DMS79 treated with DMSO at 0.1 percent for 48 hours (cell line): ENCODE results near the gene SMIM23.

ENCODE experiments used
- DNase-seq: peaks from one replicate; lab custom pipeline; 2025; lab: John Stamatoyannopoulos, UW

Gene SMIM23

DNA sequence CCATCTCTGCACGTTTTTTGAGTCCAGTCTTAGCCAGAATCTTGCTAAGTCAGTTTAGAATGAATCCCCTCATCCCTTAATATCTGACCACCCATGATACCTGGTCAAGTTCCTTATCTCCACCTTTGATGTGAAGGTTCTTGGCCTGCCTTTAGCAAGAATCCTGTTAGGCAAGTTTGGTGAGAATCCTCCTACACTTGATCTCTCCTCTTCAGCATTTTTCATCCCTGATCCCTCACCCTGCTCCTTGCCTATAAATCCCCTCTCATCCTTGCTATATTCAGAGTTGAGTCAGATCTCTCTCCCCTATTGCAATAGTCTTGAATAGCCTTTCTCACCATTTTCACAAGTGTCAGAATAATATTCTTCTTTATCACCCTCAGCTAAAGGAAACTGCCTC lies 31.0 kb downstream of the SMIM23 start:
- DNase-seq: no peak

DNA sequence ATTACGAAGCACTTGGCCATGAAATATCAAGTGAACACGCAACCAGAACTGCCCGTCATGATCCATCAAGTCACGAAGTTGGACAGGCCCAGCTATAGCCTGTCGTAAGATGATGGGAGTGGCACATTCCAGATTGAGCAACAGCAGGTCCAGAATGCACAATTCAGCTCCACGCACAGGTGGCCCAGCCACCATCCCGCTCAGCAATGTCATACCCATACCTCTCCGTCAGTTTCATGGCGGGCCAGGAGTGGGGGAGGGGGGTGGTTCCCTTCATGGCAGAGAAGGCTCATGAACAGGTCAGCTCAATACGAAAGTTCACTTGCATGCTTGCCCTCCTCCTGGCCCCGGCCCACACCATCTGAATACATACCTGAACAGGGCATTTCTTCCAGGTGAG lies 34.9 kb downstream of the SMIM23 start:
- DNase-seq: no peak

DNA sequence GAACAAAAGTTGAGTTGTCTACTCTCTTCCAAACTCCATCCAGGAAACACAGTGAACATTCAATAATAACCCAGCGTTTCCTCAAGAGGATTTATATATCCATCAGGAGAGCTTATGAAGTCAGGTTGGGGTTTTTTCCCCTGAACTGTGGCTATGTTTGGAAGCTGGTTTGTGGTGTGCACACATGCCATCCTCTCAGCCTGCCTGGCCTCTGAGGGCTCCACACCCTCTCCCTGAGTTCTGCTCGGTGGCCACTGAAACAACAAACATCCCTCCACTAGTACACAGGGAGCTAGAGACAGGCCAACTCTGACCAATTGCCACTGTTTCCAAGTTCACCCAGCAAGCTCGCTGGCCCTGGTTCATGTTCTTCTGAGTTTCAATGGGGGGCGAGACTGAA lies 35.7 kb downstream of the SMIM23 start:
- no peak for DNase-seq

DNA sequence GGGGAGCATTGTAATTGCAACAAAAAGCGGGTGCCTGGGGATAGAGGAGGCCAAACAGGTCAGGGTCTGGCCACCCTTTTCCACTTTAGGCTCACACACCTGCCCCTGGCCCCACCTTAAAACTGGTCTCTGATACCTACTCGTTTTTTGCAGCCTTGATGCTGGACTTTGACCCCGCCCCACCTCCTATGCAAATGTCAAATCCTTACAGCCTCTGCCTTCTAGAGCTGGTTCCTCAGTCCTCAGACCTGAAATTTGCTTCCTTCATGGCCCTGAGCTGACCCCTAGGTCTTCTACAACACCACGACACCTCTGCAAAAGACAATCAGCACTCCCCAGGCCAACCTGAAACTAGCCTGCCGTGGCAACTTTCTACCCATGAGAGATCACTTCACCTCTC lies 37.7 kb downstream of the SMIM23 start:
- no peak for DNase-seq

DNA sequence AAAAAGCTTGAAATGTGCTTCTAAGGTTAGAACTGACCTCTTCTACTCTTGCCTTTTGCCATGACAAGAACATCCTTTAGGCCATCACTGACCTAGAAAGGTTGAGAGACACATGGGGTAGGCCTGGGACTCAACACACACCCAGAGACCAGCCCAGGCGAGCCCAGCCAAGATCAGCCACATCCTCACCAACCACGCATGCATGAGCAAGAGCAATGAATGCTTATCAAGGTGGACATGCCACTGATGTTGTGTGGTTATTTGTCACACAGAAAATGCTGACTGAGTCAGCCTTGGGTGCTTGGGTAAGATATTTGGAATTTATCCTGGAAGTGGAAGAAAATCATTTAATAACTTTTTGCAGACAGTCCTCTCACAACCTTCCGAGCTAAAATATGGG lies 39.4 kb downstream of the SMIM23 start:
- DNase-seq: no peak

DNA sequence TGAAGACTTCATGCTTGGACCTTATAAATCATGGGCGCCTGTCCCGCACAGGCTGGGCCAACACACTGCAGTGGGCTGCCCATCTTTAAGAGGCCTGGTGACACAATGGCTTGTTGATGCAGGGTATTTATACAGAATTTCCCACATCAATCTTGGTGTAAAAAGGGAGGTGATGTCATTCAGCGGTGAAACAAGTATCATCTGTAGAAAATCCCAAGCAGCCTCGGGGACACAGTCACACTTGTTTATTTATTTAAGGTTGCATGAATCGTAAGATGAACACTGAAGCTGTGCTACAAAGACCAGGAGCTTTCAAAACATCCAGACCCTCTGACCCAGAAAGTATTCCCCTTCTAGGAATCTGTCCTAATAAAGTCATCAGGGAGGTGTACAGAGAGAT lies 40.5 kb downstream of the SMIM23 start:
- no peak for DNase-seq

DNA sequence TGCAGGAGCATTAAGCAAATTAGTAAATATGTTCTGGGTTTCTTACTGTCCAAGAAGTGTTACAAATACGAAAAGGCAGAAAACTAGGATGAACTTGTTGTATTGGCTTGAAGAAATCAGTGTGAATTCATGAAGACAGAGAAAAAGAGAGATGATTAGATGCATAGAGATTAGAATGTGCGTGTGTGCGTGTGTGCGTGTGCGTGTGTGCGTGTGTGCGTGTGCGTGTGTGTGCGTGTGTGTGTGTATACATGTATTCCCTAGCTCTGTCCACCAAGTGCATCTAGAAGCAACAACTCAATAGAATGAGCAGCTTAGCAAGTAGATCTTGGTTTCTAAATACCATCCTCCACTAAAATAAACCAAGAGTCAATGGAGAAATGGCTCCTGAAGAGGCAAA lies 41.5 kb downstream of the SMIM23 start:
- DNase-seq: no peak

DNA sequence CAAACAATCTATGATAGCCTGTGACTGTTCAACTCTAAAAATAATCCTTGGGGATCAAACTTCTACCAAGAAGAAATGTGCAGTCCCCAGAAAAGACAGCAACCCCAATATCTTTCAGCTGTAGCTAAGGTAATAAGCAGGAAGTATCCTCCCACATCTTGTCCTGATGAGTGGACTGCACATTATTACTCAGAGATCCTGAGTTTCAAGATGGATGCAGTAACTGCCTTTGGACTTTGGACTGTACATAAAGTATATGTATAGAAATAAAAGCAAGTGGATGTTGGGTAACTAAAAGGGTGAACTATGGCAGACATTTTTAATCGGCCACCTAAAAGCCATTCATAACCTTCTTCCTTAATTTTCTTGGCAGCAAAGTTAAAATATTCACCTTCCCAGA lies 45.1 kb downstream of the SMIM23 start:
- no peak for DNase-seq

DNA sequence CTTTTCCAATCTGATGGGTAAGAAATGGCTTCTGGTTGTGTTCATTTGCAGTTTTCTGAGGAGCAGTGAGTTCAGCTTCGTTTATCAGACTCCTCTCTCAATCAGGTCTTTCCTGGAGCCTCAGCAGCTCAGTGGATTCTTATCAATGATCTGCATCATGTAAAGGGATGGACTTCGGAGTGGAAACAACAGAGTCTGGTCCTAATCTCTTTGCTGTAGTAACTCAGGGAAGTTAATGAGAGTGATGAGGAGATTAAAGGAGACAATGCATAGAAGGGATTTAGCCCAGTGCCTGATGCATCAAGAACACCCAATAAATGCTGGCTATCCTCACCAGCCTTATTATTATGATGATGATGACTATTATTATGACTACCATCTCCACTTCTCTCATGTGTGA lies 47.2 kb downstream of the SMIM23 start:
- no peak for DNase-seq

DNA sequence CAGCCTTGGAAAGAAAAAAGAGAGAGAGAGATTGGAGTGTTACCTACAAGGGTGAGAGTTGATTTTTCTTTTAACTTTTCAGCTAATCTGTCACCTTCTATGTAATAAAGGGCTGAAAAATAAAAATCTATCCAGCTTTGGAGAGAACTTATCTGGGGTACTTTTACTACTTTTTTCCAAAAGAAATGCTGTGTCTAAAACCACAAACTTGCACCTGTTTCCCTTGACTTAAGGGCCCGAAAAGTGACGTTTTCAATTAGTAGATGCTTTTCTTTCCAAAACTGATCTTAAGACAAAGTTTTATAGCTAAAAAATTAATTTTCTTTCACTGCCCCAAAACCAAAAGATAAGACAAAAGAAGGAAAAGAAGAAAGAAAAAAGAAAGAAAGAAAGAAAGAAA lies 48.8 kb downstream of the SMIM23 start:
- DNase-seq: no peak

DNA sequence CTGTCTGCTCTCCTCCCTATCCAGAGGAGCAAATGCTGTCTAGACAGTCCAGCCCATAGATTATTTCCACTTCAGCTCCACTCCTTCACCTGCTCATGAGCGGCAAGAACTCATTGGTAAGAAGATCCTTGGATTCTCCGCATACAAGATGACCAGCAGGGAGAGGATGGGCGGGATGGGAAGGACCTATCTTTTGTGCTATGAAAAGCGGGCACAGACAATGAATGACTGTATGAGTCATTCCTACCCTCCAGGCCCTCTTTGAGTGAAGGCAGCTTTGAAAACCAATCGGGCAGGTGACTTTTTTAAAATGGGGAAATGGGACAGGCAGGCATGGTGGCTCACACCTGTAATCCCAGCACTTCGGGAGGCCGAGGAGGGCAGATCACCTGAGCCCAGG lies 49.4 kb downstream of the SMIM23 start:
- no peak for DNase-seq

DNA sequence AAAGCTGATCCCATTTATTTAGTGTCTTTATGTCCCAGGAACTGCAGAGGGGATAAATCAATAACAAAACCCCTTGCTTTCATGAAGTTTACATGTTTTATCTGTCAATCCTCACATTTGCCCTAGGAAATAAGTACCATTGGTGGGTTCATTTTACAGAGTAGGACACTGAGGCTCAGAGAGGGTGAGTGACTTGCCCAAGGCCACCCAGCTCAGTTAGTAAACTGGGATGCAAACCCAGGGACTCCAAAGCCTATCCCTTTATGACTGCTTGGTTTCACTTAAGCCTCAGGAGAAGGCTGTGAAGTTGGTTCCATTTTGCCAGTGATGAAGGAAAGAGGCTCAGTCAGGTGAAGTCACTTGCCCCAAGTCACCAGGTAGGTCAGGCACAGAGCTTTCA lies 51.9 kb downstream of the SMIM23 start:
- DNase-seq: no peak

DNA sequence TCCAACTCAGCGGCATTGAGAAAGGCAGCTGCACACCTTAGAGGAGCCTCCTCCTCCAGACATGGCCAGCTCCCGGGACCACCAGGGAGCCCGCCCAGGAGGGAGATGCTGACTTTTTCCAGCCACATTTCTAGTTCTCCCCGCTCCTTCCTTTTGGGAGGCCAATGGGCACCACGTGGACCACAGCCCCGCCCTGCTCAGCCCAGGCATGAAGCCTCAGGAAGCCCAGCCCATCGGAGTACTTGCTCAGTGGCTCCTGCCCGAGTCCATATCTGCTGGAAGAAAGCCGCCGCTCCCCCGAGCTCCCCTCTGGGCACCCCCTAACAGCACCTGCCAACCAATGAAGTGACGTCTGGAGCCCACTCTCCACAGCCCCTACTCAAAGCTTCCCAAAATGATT lies 52.4 kb downstream of the SMIM23 start:
- DNase-seq: no peak

DNA sequence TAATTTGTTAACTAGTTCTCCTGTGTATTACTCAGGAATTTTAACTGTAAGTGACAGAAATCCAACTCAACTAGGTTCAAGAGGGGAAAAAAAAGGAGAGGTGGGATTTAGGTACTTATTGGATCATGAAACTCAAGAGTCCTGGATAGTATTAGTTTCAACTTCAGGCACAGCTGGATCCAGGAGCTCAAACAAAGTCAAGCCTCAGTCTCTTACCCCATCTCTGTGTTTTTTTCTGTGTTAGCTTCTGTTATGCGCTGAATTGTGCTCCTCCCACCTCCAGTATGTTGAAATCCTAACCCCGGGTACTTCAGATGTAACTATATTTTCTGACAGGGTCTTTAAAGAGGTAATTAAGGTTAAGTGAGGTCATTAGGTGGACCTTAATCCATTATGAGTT lies 53.5 kb downstream of the SMIM23 start:
- DNase-seq: no peak

DNA sequence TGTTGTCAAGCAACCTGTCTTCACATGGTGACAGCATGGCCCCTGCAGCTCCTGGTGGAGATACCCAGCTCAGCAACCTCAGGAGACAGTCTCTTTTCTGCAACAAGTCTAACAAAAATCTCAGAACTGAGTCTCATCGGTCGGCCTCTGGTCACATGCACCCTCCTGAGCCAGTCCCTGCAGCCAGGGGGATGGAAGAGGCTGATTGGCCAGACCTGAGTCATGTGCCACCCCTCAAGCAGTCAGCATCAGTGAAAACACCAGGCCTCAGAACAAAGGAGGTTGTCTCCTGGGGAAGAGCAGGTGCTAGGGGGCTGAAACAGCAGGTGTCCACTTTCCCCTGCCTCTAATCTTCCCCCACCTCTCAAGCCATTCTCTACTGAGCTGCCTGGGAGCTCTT lies 54.4 kb downstream of the SMIM23 start:
- DNase-seq: no peak
